ENCODE data around the gene CCM2L. TPM values are rescaled to one million over a fixed set of nuclear protein-coding genes. Genes with fewer than 3 reads are reported as not detected.

Gene CCM2L
- total RNA-seq, 1 donor from 2014 or later = 0.75 TPM

DNA sequence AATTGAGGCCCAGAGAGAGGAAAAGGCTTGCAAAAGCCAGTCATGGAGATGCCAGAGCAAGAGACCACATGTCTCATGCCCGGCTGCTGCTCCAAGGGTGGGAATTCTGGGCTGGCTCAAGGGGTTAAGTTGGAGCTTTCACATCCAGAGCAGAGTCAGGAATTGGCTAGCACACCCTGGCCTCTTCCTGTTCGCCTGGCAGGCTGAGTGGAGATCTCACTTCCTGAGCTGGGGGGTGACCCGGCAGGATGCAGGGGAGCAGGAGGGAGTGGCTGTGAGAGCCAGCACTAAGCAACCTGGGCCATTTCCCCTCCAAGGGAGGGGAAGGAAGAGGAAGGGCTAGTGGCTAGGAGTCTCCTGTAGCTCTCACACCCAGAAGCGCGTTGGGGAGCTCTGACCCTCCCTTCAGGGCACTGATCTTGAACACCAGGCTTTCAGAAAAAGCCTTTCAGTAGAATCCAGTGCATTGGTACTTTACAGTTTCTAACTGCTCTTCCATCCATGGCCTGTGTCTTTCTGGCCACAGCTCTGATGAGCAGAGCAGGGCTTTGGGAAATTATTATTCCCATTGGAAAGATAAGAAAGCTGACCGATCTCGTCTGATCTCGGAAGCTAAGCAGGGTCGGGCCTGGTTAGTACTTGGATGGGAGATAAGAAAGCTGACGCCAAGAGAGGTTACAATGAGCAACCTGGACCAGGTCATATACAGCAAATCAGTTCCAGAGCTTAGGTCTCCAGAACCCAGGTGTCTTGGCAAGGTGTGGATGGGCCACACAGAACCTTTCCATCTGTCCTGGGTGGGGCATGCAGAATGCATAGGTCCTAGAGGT, 2.2 kb upstream of the CCM2L start:
- Histone ChIP-seq H3K4me1 (peaks cover 14% of the 10 kb centered on the region), H3K36me3 (no peaks in the 10 kb centered on the region), H3K4me2 (no peak overlapping the region), H3K79me2 (ENCODE audit: low read depth) (no peaks in the 10 kb centered on the region), H2AFZ (replicated peaks) (no peak overlapping the region), H3F3A (ENCODE audit: low read depth) (peaks cover 23% of the 10 kb centered on the region), H3K9me3 (ENCODE audit: low read depth) (no peaks in the 10 kb centered on the region), H3K4me3 (no peak overlapping the region), H3K27me3 (no peaks in the 10 kb centered on the region), H3K27ac (no peak overlapping the region), H3K9ac (no peak overlapping the region), H4K20me1 (ENCODE audit: low read depth) (no peaks in the 10 kb centered on the region)
- DNase-seq (ENCODE audit: low spot score) = peak; percentile 16
- H3K4me3 Mint-ChIP-seq = peak overlapping the region; percentile 21
- peaks cover 2% of the 10 kb centered on the region for H3K9me3 Mint-ChIP-seq
- TF ChIP-seq EZH2phosphoT487 (IDR thresholded peaks at IDR 0.05) = no peak
- TF ChIP-seq, protein P1, sequence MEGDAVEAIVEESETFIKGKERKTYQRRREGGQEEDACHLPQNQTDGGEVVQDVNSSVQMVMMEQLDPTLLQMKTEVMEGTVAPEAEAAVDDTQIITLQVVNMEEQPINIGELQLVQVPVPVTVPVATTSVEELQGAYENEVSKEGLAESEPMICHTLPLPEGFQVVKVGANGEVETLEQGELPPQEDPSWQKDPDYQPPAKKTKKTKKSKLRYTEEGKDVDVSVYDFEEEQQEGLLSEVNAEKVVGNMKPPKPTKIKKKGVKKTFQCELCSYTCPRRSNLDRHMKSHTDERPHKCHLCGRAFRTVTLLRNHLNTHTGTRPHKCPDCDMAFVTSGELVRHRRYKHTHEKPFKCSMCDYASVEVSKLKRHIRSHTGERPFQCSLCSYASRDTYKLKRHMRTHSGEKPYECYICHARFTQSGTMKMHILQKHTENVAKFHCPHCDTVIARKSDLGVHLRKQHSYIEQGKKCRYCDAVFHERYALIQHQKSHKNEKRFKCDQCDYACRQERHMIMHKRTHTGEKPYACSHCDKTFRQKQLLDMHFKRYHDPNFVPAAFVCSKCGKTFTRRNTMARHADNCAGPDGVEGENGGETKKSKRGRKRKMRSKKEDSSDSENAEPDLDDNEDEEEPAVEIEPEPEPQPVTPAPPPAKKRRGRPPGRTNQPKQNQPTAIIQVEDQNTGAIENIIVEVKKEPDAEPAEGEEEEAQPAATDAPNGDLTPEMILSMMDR (IDR thresholded peaks at IDR 0.05) = no peak
- no peak for TF ChIP-seq EZH2 (IDR thresholded peaks at IDR 0.05)
- peaks cover 3% of the 10 kb centered on the region for H3K36me3 Mint-ChIP-seq
- no peak overlapping the region for H3K27ac Mint-ChIP-seq
- H3K27me3 Mint-ChIP-seq (ENCODE audit: insufficient read depth, low read depth) = peaks cover 7% of the 10 kb centered on the region
- peaks cover 37% of the 10 kb centered on the region for H3K4me1 Mint-ChIP-seq

DNA sequence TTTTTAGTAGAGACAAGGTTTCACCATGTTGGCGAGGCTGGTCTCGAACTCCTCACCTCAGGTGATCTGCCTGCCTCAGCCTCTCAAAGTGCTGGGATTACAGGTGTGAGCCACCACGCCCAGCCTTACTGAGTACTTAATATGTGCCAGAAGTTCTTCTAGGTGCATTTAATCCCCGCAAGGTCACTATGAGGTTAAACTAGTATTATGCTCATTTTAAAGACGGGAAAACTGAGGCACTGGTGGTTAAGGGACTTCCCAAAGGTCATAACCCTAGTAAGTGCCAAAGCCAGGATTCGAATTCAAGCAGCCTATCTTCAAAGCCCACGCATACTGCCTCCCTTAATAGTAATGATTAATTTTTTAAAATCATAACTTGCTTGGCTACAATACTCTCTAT, 674 bp upstream of the CCM2L start:
- Mint-ChIP-seq H3K36me3 (peaks cover under 1% of the 10 kb centered on the region), H3K4me3 (no peak overlapping the region), H3K27me3 (ENCODE audit: insufficient read depth, low read depth) (peaks cover 7% of the 10 kb centered on the region), H3K9me3 (peaks cover 2% of the 10 kb centered on the region), H3K4me1 (peaks cover 35% of the 10 kb centered on the region), H3K27ac (no peak overlapping the region)
- Histone ChIP-seq H3F3A (ENCODE audit: low read depth) (peaks cover 23% of the 10 kb centered on the region), H3K4me3 (no peak overlapping the region), H3K36me3 (no peaks in the 10 kb centered on the region), H3K79me2 (ENCODE audit: low read depth) (no peaks in the 10 kb centered on the region), H3K4me2 (no peak overlapping the region), H4K20me1 (ENCODE audit: low read depth) (no peaks in the 10 kb centered on the region), H3K4me1 (peaks cover 14% of the 10 kb centered on the region), H3K9ac (no peak overlapping the region), H2AFZ (replicated peaks) (no peak overlapping the region), H3K9me3 (ENCODE audit: low read depth) (no peaks in the 10 kb centered on the region), H3K27me3 (peaks cover 2% of the 10 kb centered on the region), H3K27ac (no peak overlapping the region)
- TF ChIP-seq, protein P1 (IDR thresholded peaks at IDR 0.05) = no peak
- TF ChIP-seq EZH2 (IDR thresholded peaks at IDR 0.05) (no peak), EZH2phosphoT487 (IDR thresholded peaks at IDR 0.05) (no peak)
- no peak for DNase-seq (ENCODE audit: low spot score)

DNA sequence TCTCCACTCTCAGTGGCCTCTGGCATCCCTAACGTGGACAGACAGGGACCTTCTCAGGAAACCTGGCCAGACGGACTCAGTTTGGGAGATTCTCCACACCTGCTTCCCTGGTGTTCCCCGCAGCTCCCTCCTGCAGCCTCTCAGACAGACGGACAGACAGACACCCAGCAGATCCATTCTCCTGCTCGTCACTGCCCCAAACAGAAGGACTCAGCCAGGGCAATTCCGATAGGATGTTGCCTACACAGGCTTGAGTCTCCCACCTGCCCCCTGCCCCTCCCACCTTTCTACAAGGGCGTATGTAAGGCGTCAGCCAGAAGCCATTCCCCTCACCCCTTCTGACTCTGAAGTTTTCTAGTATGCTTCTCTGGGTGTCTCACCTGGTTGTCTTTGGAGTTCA, 428 bp downstream of the CCM2L start:
- H3K27ac Mint-ChIP-seq = no peak overlapping the region
- H3K4me1 Mint-ChIP-seq = peaks cover 41% of the 10 kb centered on the region
- Histone ChIP-seq H3K4me2 (no peak overlapping the region), H3K4me3 (no peak overlapping the region), H3K4me1 (peaks cover 14% of the 10 kb centered on the region), H2AFZ (replicated peaks) (no peak overlapping the region), H3F3A (ENCODE audit: low read depth) (peaks cover 23% of the 10 kb centered on the region), H3K27me3 (peaks cover 10% of the 10 kb centered on the region), H3K79me2 (ENCODE audit: low read depth) (no peaks in the 10 kb centered on the region), H3K9ac (no peak overlapping the region), H3K9me3 (ENCODE audit: low read depth) (no peaks in the 10 kb centered on the region), H3K36me3 (no peaks in the 10 kb centered on the region), H3K27ac (no peak overlapping the region), H4K20me1 (ENCODE audit: low read depth) (no peaks in the 10 kb centered on the region)
- peak; percentile 18 for DNase-seq (ENCODE audit: low spot score)
- no peak overlapping the region for H3K4me3 Mint-ChIP-seq
- H3K36me3 Mint-ChIP-seq = no peaks in the 10 kb centered on the region
- H3K9me3 Mint-ChIP-seq = peaks cover 2% of the 10 kb centered on the region
- H3K27me3 Mint-ChIP-seq (ENCODE audit: insufficient read depth, low read depth) = peaks cover 9% of the 10 kb centered on the region
- TF ChIP-seq EZH2phosphoT487 (IDR thresholded peaks at IDR 0.05) = no peak
- TF ChIP-seq EZH2 (IDR thresholded peaks at IDR 0.05) = no peak
- TF ChIP-seq, protein P1 (IDR thresholded peaks at IDR 0.05) = no peak
